ENCODE results near the gene MORC2. TPM values are rescaled to one million over a fixed set of nuclear protein-coding genes. Genes with fewer than 3 reads are reported as not detected.

MORC2 gene
- total and polyA plus RNA-seq, 2 of the 13 experiments (the other 11 are each of a cell fraction or from before 2014, with no cell fraction given) = 11.9 to 18.3 TPM

DNA sequence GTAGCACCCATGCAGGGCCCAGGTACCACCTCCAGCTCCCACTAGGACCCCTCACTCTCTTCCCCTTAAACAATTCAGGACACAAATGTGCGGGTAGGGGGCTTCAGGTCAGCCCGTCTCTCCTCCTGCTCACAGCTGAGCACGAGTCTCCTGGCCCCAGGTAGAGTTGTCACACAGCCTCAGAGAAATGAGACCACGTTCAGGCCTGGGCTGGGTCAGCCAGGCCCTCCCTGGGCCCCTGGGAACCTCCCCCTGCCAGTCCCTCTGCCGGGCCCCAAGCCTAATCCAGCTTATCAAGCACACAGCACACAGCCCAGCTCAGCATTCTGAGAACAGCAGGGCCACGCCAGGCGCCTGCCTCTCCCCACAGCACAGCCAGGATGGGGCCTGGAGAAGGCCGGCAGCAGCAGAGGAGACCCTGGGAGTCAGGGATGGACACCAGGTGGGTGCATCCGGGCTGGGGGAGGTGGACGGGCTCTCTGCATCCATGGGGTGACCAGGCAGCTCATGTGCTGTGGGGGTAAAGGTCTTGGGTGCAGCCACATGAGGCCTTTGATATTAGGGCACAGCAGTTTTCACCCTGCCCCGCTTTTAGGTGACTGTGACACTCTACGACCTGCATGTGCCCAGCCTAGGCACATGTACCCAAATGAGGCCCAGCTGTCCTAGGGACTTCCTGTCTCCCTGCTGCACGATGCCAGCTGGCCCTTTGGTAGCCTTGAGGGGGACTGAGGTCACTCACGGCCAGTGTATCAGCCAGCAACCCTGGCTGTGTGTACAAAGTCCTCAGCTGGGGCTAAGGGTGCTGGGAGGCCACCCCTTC, 87.0 kb downstream of the MORC2 start (continued):
- TF ChIP-seq, protein P1, sequence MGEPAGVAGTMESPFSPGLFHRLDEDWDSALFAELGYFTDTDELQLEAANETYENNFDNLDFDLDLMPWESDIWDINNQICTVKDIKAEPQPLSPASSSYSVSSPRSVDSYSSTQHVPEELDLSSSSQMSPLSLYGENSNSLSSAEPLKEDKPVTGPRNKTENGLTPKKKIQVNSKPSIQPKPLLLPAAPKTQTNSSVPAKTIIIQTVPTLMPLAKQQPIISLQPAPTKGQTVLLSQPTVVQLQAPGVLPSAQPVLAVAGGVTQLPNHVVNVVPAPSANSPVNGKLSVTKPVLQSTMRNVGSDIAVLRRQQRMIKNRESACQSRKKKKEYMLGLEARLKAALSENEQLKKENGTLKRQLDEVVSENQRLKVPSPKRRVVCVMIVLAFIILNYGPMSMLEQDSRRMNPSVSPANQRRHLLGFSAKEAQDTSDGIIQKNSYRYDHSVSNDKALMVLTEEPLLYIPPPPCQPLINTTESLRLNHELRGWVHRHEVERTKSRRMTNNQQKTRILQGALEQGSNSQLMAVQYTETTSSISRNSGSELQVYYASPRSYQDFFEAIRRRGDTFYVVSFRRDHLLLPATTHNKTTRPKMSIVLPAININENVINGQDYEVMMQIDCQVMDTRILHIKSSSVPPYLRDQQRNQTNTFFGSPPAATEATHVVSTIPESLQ (CRISPR knock-in tag; conservative IDR thresholded peaks at IDR 0.05) = no peak
- 0 out of 2 replicates have a peak, but pooled peaks have one; percentile 12 for TF ChIP-seq ERF (CRISPR knock-in tag; IDR thresholded peaks at IDR 0.05)
- TF ChIP-seq ZNF687 (CRISPR knock-in tag; IDR thresholded peaks at IDR 0.05) = peak; percentile 88
- TF ChIP-seq MZF1 (CRISPR knock-in tag; IDR thresholded peaks at IDR 0.05; ENCODE audit: borderline replicate concordance) = no peak
- no peak for TF ChIP-seq HMGA1 (CRISPR knock-in tag; conservative IDR thresholded peaks at IDR 0.05)
- no peak for TF ChIP-seq NFE2L1 (CRISPR knock-in tag; IDR thresholded peaks at IDR 0.05; ENCODE audit: borderline replicate concordance)
- TF ChIP-seq AHR (CRISPR knock-in tag; IDR thresholded peaks at IDR 0.05) = no peak
- no peak for TF ChIP-seq ZNF570 (CRISPR knock-in tag; IDR thresholded peaks at IDR 0.05; ENCODE audit: borderline replicate concordance)
- no peak for TF ChIP-seq SRSF4 (IDR thresholded peaks at IDR 0.05; ENCODE audit: low read depth, low read length, poor library complexity, severe bottlenecking)
- TF ChIP-seq HHEX (CRISPR knock-in tag; IDR thresholded peaks at IDR 0.05) = no peak
- TF ChIP-seq ZNF724P (CRISPR knock-in tag; IDR thresholded peaks at IDR 0.05; ENCODE audit: borderline replicate concordance) = peak; percentile 56; the same call in 1 of the 2 replicates
- no peak for TF ChIP-seq ATF5 (CRISPR knock-in tag; IDR thresholded peaks at IDR 0.05; ENCODE audit: low read depth)
- no peak for TF ChIP-seq RAD21 (CRISPR knock-in tag; IDR thresholded peaks at IDR 0.05)
- TF ChIP-seq ZNF234 (CRISPR knock-in tag; conservative IDR thresholded peaks at IDR 0.05) = no peak
- no peak for TF ChIP-seq ZC3H4 (CRISPR knock-in tag; IDR thresholded peaks at IDR 0.05; ENCODE audit: borderline replicate concordance)
- peak; percentile 59; the same call in 1 of the 2 replicates for TF ChIP-seq POLR2AphosphoS5 (IDR thresholded peaks at IDR 0.05; ENCODE audit: low read depth, low read length)
- no peak for TF ChIP-seq MXD4 (CRISPR knock-in tag; IDR thresholded peaks at IDR 0.05)
- TF ChIP-seq TSC22D2 (CRISPR knock-in tag; IDR thresholded peaks at IDR 0.05; ENCODE audit: borderline replicate concordance) = no peak
- no peak for TF ChIP-seq BRCA1 (CRISPR knock-in tag; IDR thresholded peaks at IDR 0.05)
- no peak; the same call in 1 of the 2 replicates for TF ChIP-seq SALL2 (CRISPR knock-in tag; IDR thresholded peaks at IDR 0.05)
- TF ChIP-seq CREB3 (CRISPR knock-in tag; IDR thresholded peaks at IDR 0.05) = no peak
- TF ChIP-seq GFI1 (CRISPR knock-in tag; IDR thresholded peaks at IDR 0.05; ENCODE audit: borderline replicate concordance) = no peak
- TF ChIP-seq SUZ12 (IDR thresholded peaks at IDR 0.05; ENCODE audit: low read depth, low read length) = no peak

All from HepG2 (cell line).